Measurements from ENCODE around the gene NUBPL. TPM values are rescaled to one million over a fixed set of nuclear protein-coding genes. Genes with fewer than 3 reads are reported as not detected.

The NUBPL gene
- total RNA-seq = 10 to 100 TPM in 3 of 5 donors, 1 to 10 TPM in 2; 6.8 to 11.0 (median 10.2) TPM
- 12.6 TPM for total RNA-seq (2013)
- total RNA-seq = 4.4 to 23.4 (median 9.3) reads per million in 29 experiments

GRCh38 chr14:31561155-31561846, at the start of gene NUBPL:
NUBPL (plus strand) TSS chr14:31561404; CDS start chr14:31561440, 36 bp downstream.
- no peaks in the 10 kb centered on the region for H3K27me3 ChIP-seq (replicated peaks in 1 of 2; ENCODE audit: control insufficient read depth in 2 of 2, extremely low read depth in 1 of 2, insufficient read depth in 2 of 2, low read length in 1 of 2)
- Mint-ChIP-seq H3K36me3 (peaks cover 5% of the 10 kb centered on the region), H3K9me3 (no peaks in the 10 kb centered on the region), H3K4me3 (peak within 1 kb of the TSS; percentile 94 to 95 (median 95)), H3K27ac (peak within 1 kb of the TSS; percentile 92 to 96), H3K27me3 (peaks cover 0 to 7% of the 10 kb centered on the region in 2 donors), H3K4me1 (peaks cover 26 to 37% (median 33%) of the 10 kb centered on the region in 3 donors)
- H3K27ac ChIP-seq (ENCODE audit: low read length) = peak within 1 kb of the TSS; percentile 71
- peak within 1 kb of the TSS; percentile 95 for H3K4me3 ChIP-seq (ENCODE audit: control insufficient read depth in 1 of 2, extremely low read depth in 1 of 2, low read length in 1 of 2)
- DNase-seq (peak; percentile 93 to 100 (median 97)), ATAC-seq (replicated peaks in 1 of 4) (peak; percentile 92 to 94 (median 93))
- ChIA-PET CTCF (interaction anchor here in 1 of 2 donors (1.1 kb wide), 1 partner anchor 141 kb away, joined by 3 read pairs; the partner anchor contains the start of gene HEATR5A), POLR2A (interaction anchor here in 1 of 2 donors (1.0 kb wide), 1 partner anchor 141 kb away, joined by 6 read pairs; the partner anchor contains the start of gene HEATR5A)
- peaks cover 0 to 5% of the 10 kb centered on the region in 2 experiments for H3K4me1 ChIP-seq (ENCODE audit: control insufficient read depth in 1 of 2, extremely low read depth in 1 of 2, insufficient read depth in 2 of 2, low read length in 2 of 2)
- WGBS (ENCODE audit: insufficient coverage) = under 1% methylated on average over 28 of the region's 34 CpGs
- H3K9me3 ChIP-seq = no peaks in the 10 kb centered on the region
- no peaks in the 10 kb centered on the region for H3K36me3 ChIP-seq (ENCODE audit: control insufficient read depth in 2 of 2, extremely low read depth in 1 of 2, insufficient read depth in 1 of 2, low read length in 1 of 2)

- Histone ChIP-seq H3K4me1 (ENCODE audit: control insufficient read depth in 1 of 2, extremely low read depth in 1 of 2, insufficient read depth in 2 of 2, low read length in 2 of 2) (no peaks in the 10 kb centered on the region), H3K9me3 (no peaks in the 10 kb centered on the region), H3K36me3 (ENCODE audit: control insufficient read depth in 2 of 2, extremely low read depth in 1 of 2, insufficient read depth in 1 of 2, low read length in 1 of 2) (no peaks in the 10 kb centered on the region), H3K27me3 (replicated peaks in 1 of 2; ENCODE audit: control insufficient read depth in 2 of 2, extremely low read depth in 1 of 2, insufficient read depth in 2 of 2, low read length in 1 of 2) (peaks cover 0 to 5% of the 10 kb centered on the region in 2 experiments), H3K4me3 (ENCODE audit: control insufficient read depth in 1 of 2, extremely low read depth in 1 of 2, low read length in 1 of 2) (no peak overlapping the region), H3K27ac (ENCODE audit: low read length) (no peak overlapping the region)
- Mint-ChIP-seq H3K9me3 (no peaks in the 10 kb centered on the region), H3K4me1 (no peaks in the 10 kb centered on the region), H3K27ac (no peak overlapping the region), H3K36me3 (no peaks in the 10 kb centered on the region), H3K4me3 (no peak overlapping the region), H3K27me3 (peaks cover 6 to 12% of the 10 kb centered on the region in 2 donors)
- no peak for DNase-seq
- ChIA-PET CTCF (no interaction called here), POLR2A (no interaction called here)
- WGBS (ENCODE audit: insufficient coverage) = 94% methylated on average over 28 of the region's 33 CpGs
- no peak for ATAC-seq (replicated peaks in 1 of 4)
Measured at GRCh38 chr14:31527087-31527486, 34.1 kb upstream of the NUBPL start.

- no peaks in the 10 kb centered on the region for H3K36me3 Mint-ChIP-seq
- Histone ChIP-seq H3K4me1 (ENCODE audit: control insufficient read depth in 1 of 2, extremely low read depth in 1 of 2, insufficient read depth in 2 of 2, low read length in 2 of 2) (no peaks in the 10 kb centered on the region), H3K27ac (ENCODE audit: low read length) (no peak overlapping the region), H3K4me3 (ENCODE audit: control insufficient read depth in 1 of 2, extremely low read depth in 1 of 2, low read length in 1 of 2) (no peak overlapping the region), H3K36me3 (ENCODE audit: control insufficient read depth in 2 of 2, extremely low read depth in 1 of 2, insufficient read depth in 1 of 2, low read length in 1 of 2) (no peaks in the 10 kb centered on the region), H3K9me3 (no peaks in the 10 kb centered on the region), H3K27me3 (replicated peaks in 1 of 2; ENCODE audit: control insufficient read depth in 2 of 2, extremely low read depth in 1 of 2, insufficient read depth in 2 of 2, low read length in 1 of 2) (peaks cover 0 to 3% of the 10 kb centered on the region in 2 experiments)
- no peaks in the 10 kb centered on the region for H3K4me1 Mint-ChIP-seq
- DNase-seq (no peak), ATAC-seq (replicated peaks in 1 of 4) (no peak)
- H3K4me3 Mint-ChIP-seq = no peak overlapping the region
- ChIA-PET POLR2A (no interaction called here), CTCF (no interaction called here)
- WGBS (ENCODE audit: insufficient coverage) = 81% methylated on average over 3 of the region's 8 CpGs
- peaks cover 6 to 11% of the 10 kb centered on the region in 2 donors for H3K27me3 Mint-ChIP-seq
- H3K9me3 Mint-ChIP-seq = no peaks in the 10 kb centered on the region
- no peak overlapping the region for H3K27ac Mint-ChIP-seq
Measured at GRCh38 chr14:31527546-31527945, 33.7 kb upstream of the NUBPL start.

GRCh38 chr14:31529053-31529452, 32.2 kb upstream of the NUBPL start:
- Histone ChIP-seq H3K4me3 (ENCODE audit: control insufficient read depth in 1 of 2, extremely low read depth in 1 of 2, low read length in 1 of 2) (no peak overlapping the region), H3K9me3 (no peaks in the 10 kb centered on the region), H3K27ac (ENCODE audit: low read length) (no peak overlapping the region), H3K27me3 (replicated peaks in 1 of 2; ENCODE audit: control insufficient read depth in 2 of 2, extremely low read depth in 1 of 2, insufficient read depth in 2 of 2, low read length in 1 of 2) (peaks cover 0 to 6% of the 10 kb centered on the region in 2 experiments), H3K36me3 (ENCODE audit: control insufficient read depth in 2 of 2, extremely low read depth in 1 of 2, insufficient read depth in 1 of 2, low read length in 1 of 2) (no peaks in the 10 kb centered on the region), H3K4me1 (ENCODE audit: control insufficient read depth in 1 of 2, extremely low read depth in 1 of 2, insufficient read depth in 2 of 2, low read length in 2 of 2) (no peaks in the 10 kb centered on the region)
- no CpG with 5 or more reads among the region's 1 CpG for WGBS (ENCODE audit: insufficient coverage)
- no peak for DNase-seq
- CTCF ChIA-PET = no interaction called here
- Mint-ChIP-seq H3K27me3 (peaks cover 4 to 8% of the 10 kb centered on the region in 2 donors), H3K9me3 (no peaks in the 10 kb centered on the region), H3K36me3 (no peaks in the 10 kb centered on the region), H3K4me3 (no peak overlapping the region), H3K27ac (no peak overlapping the region), H3K4me1 (no peaks in the 10 kb centered on the region)
- ATAC-seq (replicated peaks in 1 of 4) = no peak
- POLR2A ChIA-PET = no interaction called here

- DNase-seq = no peak
- Mint-ChIP-seq H3K9me3 (no peaks in the 10 kb centered on the region), H3K27me3 (peaks cover 3 to 4% of the 10 kb centered on the region in 2 donors), H3K4me3 (no peak overlapping the region), H3K27ac (no peak overlapping the region), H3K4me1 (no peaks in the 10 kb centered on the region), H3K36me3 (no peaks in the 10 kb centered on the region)
- no peak for ATAC-seq (replicated peaks in 1 of 4)
- no peaks in the 10 kb centered on the region for H3K4me1 ChIP-seq (ENCODE audit: control insufficient read depth in 1 of 2, extremely low read depth in 1 of 2, insufficient read depth in 2 of 2, low read length in 2 of 2)
- ChIA-PET CTCF (no interaction called here), POLR2A (no interaction called here)
- H3K27me3 ChIP-seq (replicated peaks in 1 of 2; ENCODE audit: control insufficient read depth in 2 of 2, extremely low read depth in 1 of 2, insufficient read depth in 2 of 2, low read length in 1 of 2) = peaks cover 0 to 6% of the 10 kb centered on the region in 2 experiments
- no peaks in the 10 kb centered on the region for H3K9me3 ChIP-seq
- H3K36me3 ChIP-seq (ENCODE audit: control insufficient read depth in 2 of 2, extremely low read depth in 1 of 2, insufficient read depth in 1 of 2, low read length in 1 of 2) = no peaks in the 10 kb centered on the region
- no CpG with 5 or more reads among the region's 7 CpGs for WGBS (ENCODE audit: insufficient coverage)
- no peak overlapping the region for H3K4me3 ChIP-seq (ENCODE audit: control insufficient read depth in 1 of 2, extremely low read depth in 1 of 2, low read length in 1 of 2)
- no peak overlapping the region for H3K27ac ChIP-seq (ENCODE audit: low read length)
Measured at GRCh38 chr14:31530136-31530535, 31.1 kb upstream of the NUBPL start.

GRCh38 chr14:31536201-31536960, 24.8 kb upstream of the NUBPL start:
- Mint-ChIP-seq H3K4me1 (no peaks in the 10 kb centered on the region), H3K27ac (no peak overlapping the region), H3K9me3 (no peaks in the 10 kb centered on the region), H3K27me3 (peaks cover 10 to 30% of the 10 kb centered on the region in 2 donors), H3K4me3 (no peak overlapping the region), H3K36me3 (no peaks in the 10 kb centered on the region)
- no peak for ATAC-seq (replicated peaks in 1 of 4)
- 60% methylated on average over 2 of the region's 5 CpGs for WGBS (ENCODE audit: insufficient coverage)
- POLR2A ChIA-PET = interaction anchor here in 1 of 2 donors (0.6 kb wide), 1 partner anchor 19 kb away, joined by 4 read pairs; no protein-coding TSS in a partner anchor
- H3K27ac ChIP-seq (ENCODE audit: low read length) = no peak overlapping the region
- no peak overlapping the region for H3K4me3 ChIP-seq (ENCODE audit: control insufficient read depth in 1 of 2, extremely low read depth in 1 of 2, low read length in 1 of 2)
- peaks cover 0 to 7% of the 10 kb centered on the region in 2 experiments for H3K27me3 ChIP-seq (replicated peaks in 1 of 2; ENCODE audit: control insufficient read depth in 2 of 2, extremely low read depth in 1 of 2, insufficient read depth in 2 of 2, low read length in 1 of 2)
- H3K4me1 ChIP-seq (ENCODE audit: control insufficient read depth in 1 of 2, extremely low read depth in 1 of 2, insufficient read depth in 2 of 2, low read length in 2 of 2) = no peaks in the 10 kb centered on the region
- CTCF ChIA-PET = no interaction called here
- no peaks in the 10 kb centered on the region for H3K36me3 ChIP-seq (ENCODE audit: control insufficient read depth in 2 of 2, extremely low read depth in 1 of 2, insufficient read depth in 1 of 2, low read length in 1 of 2)
- no peak for DNase-seq
- H3K9me3 ChIP-seq = no peaks in the 10 kb centered on the region
